Left lung (tissue), 10 donors: ENCODE data around the gene RPS28. TPM values are rescaled to one million over a fixed set of nuclear protein-coding genes. Genes with fewer than 3 reads are reported as not detected.
"Not testable (repeated sequence)": the region's sequence is repeated elsewhere in the genome, so short reads cannot be mapped to it uniquely, and the experiment has no call there.

Source experiments
- ATAC-seq: fragments of 200-7000 bp; cut with Tn5 transposase; one replicate; pipeline ENCODE4 v1.9.1; 2020; ENCODE audit warnings: moderate library complexity
- DNase-seq, 4 donors: peaks; one replicate each; pipeline ENCODE4 v3.0.0-alpha.2; 2013 to 2020
- H3K27ac ChIP-seq, 2 donors: fragments of 200-600 bp; sonication (generic) in 1 of 2; one replicate each; pipeline versions ENCODE4 v1.5.0 to v1.8.0; 2020 to 2021
- H3K27me3 ChIP-seq, 2 donors: fragments of 200-600 bp; sonication (generic) in 1 of 2; one replicate each; pipeline versions ENCODE4 v1.5.0 to v1.8.0; 2020 to 2021
- H3K36me3 ChIP-seq, 2 donors: fragments of 200-600 bp; sonication (generic) in 1 of 2; one replicate each; pipeline versions ENCODE4 v1.5.0 to v1.8.0; 2020 to 2021
- H3K4me1 ChIP-seq, 2 donors: fragments of 200-600 bp; one replicate each; pipeline ENCODE4 v1.8.0; 2021
- H3K4me3 ChIP-seq, 2 donors: fragments of 200-600 bp; sonication (generic) in 1 of 2; one replicate each; pipeline versions ENCODE4 v1.5.0 to v1.8.0; 2020 to 2021; ENCODE audit warnings: mild to moderate bottlenecking in 1 of 2
- H3K9me3 ChIP-seq, 2 donors: fragments of 200-600 bp; sonication (generic) in 1 of 2; one replicate each; pipeline versions ENCODE4 v1.5.0 to v1.8.0; 2020 to 2021
- intact Hi-C, 2 donors: fragments of 100-400 bp; cut with DNase I; formaldehyde crosslinking; loops; one replicate each; pipeline versions ENCODE4 v1.11.2 to v1.14.2; 2022
- polyA plus RNA-seq, 6 donors: library from polyadenylated mRNA; unstranded; fragments of 120-200 nt; gene quantifications; one replicate each; pipeline ENCODE4 v1.2.1, GENCODE V29; 2013; ENCODE audit not compliant: insufficient read length in 6 of 6
- total RNA-seq, 2 donors: library from RNA; stranded (reverse); fragmentation: NEBNext Ultra II Directional; extraction: Animal tissue kit (Norgen Biotek cat#: 25700); gene quantifications; one replicate each; pipeline ENCODE4 v1.2.1, GENCODE V29; 2021
- TF ChIP-seq, protein P1 (sequence below), 2 donors: fragments of 200-600 bp; sonication (generic) in 1 of 2; IDR thresholded peaks; one replicate each; pipeline versions ENCODE4 v1.5.0 to v1.8.0; 2021; ENCODE audit warnings: antibody characterized with exemption in 2 of 2
- donor health status: DM: no; HTN: yes; CAD: no.
- donor health status: DM: no; HTN: no; CAD: no.

Gene RPS28
- total and polyA plus RNA-seq, 8 donors: 565 to 1,630 (median 655) TPM

- ATAC-seq (no peak), DNase-seq (no peak)
- Histone ChIP-seq H3K27me3 (peaks cover 15 to 85% of the 10 kb centered on the region in 2 donors), H3K27ac (no peak overlapping the region), H3K9me3 (no peaks in the 10 kb centered on the region), H3K4me1 (peaks cover 0 to 58% of the 10 kb centered on the region in 2 donors), H3K36me3 (no peaks in the 10 kb centered on the region), H3K4me3 (no peak overlapping the region)
- intact Hi-C loops: no loop called here
- TF ChIP-seq, protein P1, sequence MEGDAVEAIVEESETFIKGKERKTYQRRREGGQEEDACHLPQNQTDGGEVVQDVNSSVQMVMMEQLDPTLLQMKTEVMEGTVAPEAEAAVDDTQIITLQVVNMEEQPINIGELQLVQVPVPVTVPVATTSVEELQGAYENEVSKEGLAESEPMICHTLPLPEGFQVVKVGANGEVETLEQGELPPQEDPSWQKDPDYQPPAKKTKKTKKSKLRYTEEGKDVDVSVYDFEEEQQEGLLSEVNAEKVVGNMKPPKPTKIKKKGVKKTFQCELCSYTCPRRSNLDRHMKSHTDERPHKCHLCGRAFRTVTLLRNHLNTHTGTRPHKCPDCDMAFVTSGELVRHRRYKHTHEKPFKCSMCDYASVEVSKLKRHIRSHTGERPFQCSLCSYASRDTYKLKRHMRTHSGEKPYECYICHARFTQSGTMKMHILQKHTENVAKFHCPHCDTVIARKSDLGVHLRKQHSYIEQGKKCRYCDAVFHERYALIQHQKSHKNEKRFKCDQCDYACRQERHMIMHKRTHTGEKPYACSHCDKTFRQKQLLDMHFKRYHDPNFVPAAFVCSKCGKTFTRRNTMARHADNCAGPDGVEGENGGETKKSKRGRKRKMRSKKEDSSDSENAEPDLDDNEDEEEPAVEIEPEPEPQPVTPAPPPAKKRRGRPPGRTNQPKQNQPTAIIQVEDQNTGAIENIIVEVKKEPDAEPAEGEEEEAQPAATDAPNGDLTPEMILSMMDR (IDR thresholded peaks at IDR 0.05): no peak
These were observed 17.5 kb downstream of the RPS28 start for GRCh38 chr19:8338835-8339234.

DNA sequence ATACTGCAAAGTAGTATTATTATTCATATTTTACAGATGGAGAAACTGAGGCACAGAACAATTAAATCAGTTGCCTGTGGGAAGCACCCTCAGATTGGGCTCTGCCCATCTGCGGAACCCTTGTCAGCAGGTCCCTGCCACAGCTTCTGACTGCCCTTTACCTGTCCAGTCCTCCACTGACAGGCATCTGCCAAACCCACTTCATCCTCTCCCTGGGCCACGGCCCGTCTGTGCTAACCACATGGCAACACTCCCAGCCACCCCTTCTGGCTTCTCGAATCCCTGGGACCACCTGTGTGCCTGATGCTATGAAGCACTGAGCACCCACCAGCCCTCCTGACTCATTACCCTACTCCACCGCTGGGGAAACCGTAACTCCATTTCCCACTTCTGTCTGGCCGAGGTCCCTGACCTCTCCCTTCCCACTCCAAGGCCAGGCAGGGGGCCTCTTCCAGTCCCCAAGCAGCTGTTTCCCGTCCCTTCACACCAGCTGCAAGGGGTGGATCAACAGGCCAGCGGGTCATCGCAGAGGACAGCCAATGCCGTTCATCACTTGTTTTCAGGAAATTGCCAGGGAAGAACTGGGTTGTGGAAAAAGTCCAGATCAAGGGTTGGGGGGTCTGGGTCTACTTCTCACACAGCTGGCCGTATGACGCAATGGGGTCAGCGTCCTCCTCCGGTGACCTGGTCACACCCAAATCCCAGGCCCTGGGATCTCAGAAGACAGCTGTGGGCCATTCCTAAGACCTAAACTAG lies 19.2 kb downstream of the RPS28 start:
- TF ChIP-seq, protein P1 (IDR thresholded peaks at IDR 0.05): peak in 1 of 2 donors; percentile 35
- intact Hi-C loops: no loop called here
- Histone ChIP-seq H3K36me3 (no peaks in the 10 kb centered on the region), H3K4me3 (no peak overlapping the region), H3K9me3 (no peaks in the 10 kb centered on the region), H3K27me3 (peaks cover 6 to 84% of the 10 kb centered on the region in 2 donors), H3K4me1 (peaks cover 0 to 42% of the 10 kb centered on the region in 2 donors), H3K27ac (peak overlapping the region in 1 of 2 donors; percentile 94)
- no peak for ATAC-seq
- peak in 2 of 4 donors; percentile 71 to 85 for DNase-seq

DNA sequence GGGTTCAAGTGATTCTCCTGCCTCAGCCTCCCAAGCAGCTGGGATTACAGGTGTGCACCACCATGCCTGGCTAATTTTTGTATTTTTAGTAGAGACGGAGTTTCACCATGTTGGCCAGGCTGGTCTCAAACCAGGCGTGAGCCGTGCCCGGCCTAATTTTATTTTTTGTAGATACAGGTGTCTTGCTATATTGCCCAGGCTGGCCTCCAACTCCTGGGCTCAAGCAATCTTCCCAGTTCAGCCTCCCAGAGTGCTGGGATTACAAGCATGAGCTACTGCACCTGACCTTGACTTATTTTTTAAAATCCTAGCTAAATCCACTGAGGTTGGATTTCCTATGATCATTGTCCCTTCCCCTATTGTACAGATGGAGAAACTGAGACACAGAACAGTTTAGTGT lies 20.2 kb downstream of the RPS28 start:
- H3K4me1 ChIP-seq: peaks cover 0 to 37% of the 10 kb centered on the region in 2 donors
- H3K4me3 ChIP-seq: peak overlapping the region in 1 of 2 donors; percentile 57
- H3K36me3 ChIP-seq, DNase-seq, H3K9me3 ChIP-seq, intact Hi-C loops, ATAC-seq: not testable (repeated sequence)
- peaks cover 0 to 75% of the 10 kb centered on the region in 2 donors for H3K27me3 ChIP-seq
- H3K27ac ChIP-seq: peak overlapping the region in 1 of 2 donors; percentile 94

GRCh38 chr19:8342316-8342683 lies 21.0 kb downstream of the RPS28 start:
- TF ChIP-seq, protein P1 (IDR thresholded peaks at IDR 0.05): no peak
- Histone ChIP-seq H3K9me3 (no peaks in the 10 kb centered on the region), H3K4me3 (peak overlapping the region; percentile 5 to 57), H3K27ac (peak overlapping the region; percentile 81 to 94), H3K4me1 (peaks cover 0 to 36% of the 10 kb centered on the region in 2 donors), H3K36me3 (no peaks in the 10 kb centered on the region), H3K27me3 (peaks cover 0 to 67% of the 10 kb centered on the region in 2 donors)
- ATAC-seq (no peak), DNase-seq (no peak)
- intact Hi-C loops: no loop called here

DNA sequence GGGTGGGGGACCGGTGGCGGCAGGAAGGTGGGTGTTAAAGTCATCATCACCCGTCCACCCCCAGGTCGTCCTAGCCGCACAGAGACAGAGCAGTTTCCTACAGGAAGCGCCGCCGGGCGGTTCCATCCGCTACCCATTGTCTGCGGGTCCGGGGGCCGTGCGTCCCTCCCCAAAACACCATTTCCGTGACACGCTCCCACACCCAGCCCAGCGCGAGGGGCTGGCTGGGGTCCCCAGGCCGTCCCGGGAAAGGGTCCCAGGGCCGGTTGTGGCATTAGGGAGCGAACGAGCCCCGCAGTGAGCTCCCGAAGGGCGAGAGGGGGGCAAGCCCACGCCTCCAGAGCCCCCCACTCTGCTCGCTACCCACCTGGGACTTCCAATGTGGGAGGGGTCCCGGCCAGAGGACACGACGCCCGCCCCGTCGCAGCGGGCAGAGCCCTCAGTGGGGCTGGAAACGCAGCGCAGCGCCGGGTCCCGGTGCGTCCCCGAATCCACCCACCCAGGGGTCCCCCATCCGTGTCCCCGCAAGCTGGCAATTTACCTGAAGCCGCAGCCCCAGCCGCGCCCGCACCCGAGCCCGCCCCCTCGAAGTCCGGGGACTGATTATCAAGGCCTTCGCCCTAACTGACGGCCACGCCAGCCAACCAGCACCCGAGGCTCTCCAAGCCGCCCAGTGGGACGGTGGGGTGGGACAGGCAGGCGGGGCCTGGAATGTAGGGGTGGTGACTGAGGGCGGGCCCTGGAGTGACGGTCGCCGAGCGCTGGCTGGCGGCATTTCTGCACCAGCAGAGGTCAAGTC lies 21.6 kb downstream of the RPS28 start, which contains the start of gene KANK3:
KANK3 (minus strand) TSS at position 579 of the 799 bp plus-strand sequence. CDS start 5,434 bp downstream, outside the sequence.
- ATAC-seq (peak; percentile 100), DNase-seq (peak; percentile 72 to 97 (median 95))
- TF ChIP-seq, protein P1 (IDR thresholded peaks at IDR 0.05): peak in 1 of 2 donors; percentile 19
- H3K36me3 ChIP-seq: no peaks in the 10 kb centered on the region
- H3K9me3 ChIP-seq: no peaks in the 10 kb centered on the region
- peaks cover 0 to 61% of the 10 kb centered on the region in 2 donors for H3K27me3 ChIP-seq
- peak within 1 kb of the TSS; percentile 57 to 59 for H3K4me3 ChIP-seq
- peak within 1 kb of the TSS; percentile 81 to 94 for H3K27ac ChIP-seq
- intact Hi-C loops: no loop called here
- H3K4me1 ChIP-seq: peaks cover 0 to 30% of the 10 kb centered on the region in 2 donors
